HG03432 (cell line): ENCODE results near the gene CAP1.
"Not testable (repeated sequence)": the region's sequence is repeated elsewhere in the genome, so short reads cannot be mapped to it uniquely, and the experiment has no call there.

Experiments used
- ATAC-seq: cut with Tn5 transposase; IDR thresholded peaks from one replicate; pipeline ENCODE4 v1.9.1; 2021; ENCODE audit warnings: mild to moderate bottlenecking, moderate library complexity; ENCODE audit not compliant: unreplicated experiment

The CAP1 gene

GRCh38 chr1:40058097-40058452 lies 17.5 kb downstream of the CAP1 start:
- no peak for ATAC-seq

GRCh38 chr1:40058453-40059337 lies 18.2 kb downstream of the CAP1 start:
- ATAC-seq, result no peak

- peak; percentile 51 for ATAC-seq
These were observed 18.9 kb downstream of the CAP1 start for GRCh38 chr1:40059338-40059959.

- no peak for ATAC-seq
These were observed 19.6 kb downstream of the CAP1 start for GRCh38 chr1:40059960-40060750.

GRCh38 chr1:40064797-40065499 lies 24.4 kb downstream of the CAP1 start:
- peak; percentile 72 for ATAC-seq

- ATAC-seq, result no peak
These were observed 26.5 kb downstream of the CAP1 start for GRCh38 chr1:40067023-40067422.

- ATAC-seq, result no peak
These were observed 27.3 kb downstream of the CAP1 start for GRCh38 chr1:40067851-40068250.

GRCh38 chr1:40072142-40072541 lies 31.6 kb downstream of the CAP1 start:
- ATAC-seq, result no peak

GRCh38 chr1:40073062-40073461 lies 32.5 kb downstream of the CAP1 start:
- ATAC-seq, result no peak

- no peak for ATAC-seq
These were observed 34.7 kb downstream of the CAP1 start for GRCh38 chr1:40075266-40075665.

GRCh38 chr1:40076895-40077312 lies 36.4 kb downstream of the CAP1 start:
- ATAC-seq, result no peak

GRCh38 chr1:40078512-40079333 lies 38.2 kb downstream of the CAP1 start:
- no peak for ATAC-seq

- no peak for ATAC-seq
These were observed 39.4 kb downstream of the CAP1 start for GRCh38 chr1:40079774-40080400.

GRCh38 chr1:40081871-40082270 lies 41.3 kb downstream of the CAP1 start:
- ATAC-seq, result no peak

GRCh38 chr1:40084750-40085149 lies 44.2 kb downstream of the CAP1 start:
- ATAC-seq, result not testable (repeated sequence)

GRCh38 chr1:40090652-40091355 lies 50.3 kb downstream of the CAP1 start:
- ATAC-seq, result no peak

- no peak for ATAC-seq
These were observed 51.7 kb downstream of the CAP1 start for GRCh38 chr1:40092241-40092640.

- ATAC-seq, result no peak
These were observed 52.4 kb downstream of the CAP1 start for GRCh38 chr1:40092706-40093639.
